Mucosa of rectum (tissue), 2 donors: ENCODE data around the gene DAB2IP.

ENCODE experiments used
- H3K27ac ChIP-seq, 2 donors: one replicate each; pipeline ENCODE4 v1.7.0; 2013; ENCODE audit warnings: inconsistent platforms in 2 of 2, low read depth in 2 of 2, low read length in 2 of 2
- H3K27me3 ChIP-seq, 2 donors: one replicate each; pipeline ENCODE4 v1.7.0; 2013; ENCODE audit warnings: low read length in 2 of 2; ENCODE audit not compliant: control insufficient read depth in 2 of 2, insufficient read depth in 2 of 2
- H3K36me3 ChIP-seq, 2 donors: one replicate each; pipeline ENCODE4 v1.7.0; 2013; ENCODE audit warnings: low read length in 2 of 2; ENCODE audit not compliant: control insufficient read depth in 2 of 2, insufficient read depth in 2 of 2
- H3K4me1 ChIP-seq, 2 donors: one replicate each; pipeline ENCODE4 v1.7.0; 2013; ENCODE audit warnings: low read length in 2 of 2, mild to moderate bottlenecking in 1 of 2; ENCODE audit not compliant: control insufficient read depth in 2 of 2, insufficient read depth in 2 of 2
- H3K4me3 ChIP-seq, 2 donors: one replicate each; pipeline ENCODE4 v1.7.0; 2013; ENCODE audit warnings: low read length in 2 of 2
- H3K9ac ChIP-seq, 2 donors: one replicate each; pipeline ENCODE4 v1.7.0; 2013; ENCODE audit warnings: low read length in 2 of 2, low read depth in 1 of 2, mild to moderate bottlenecking in 1 of 2
- H3K9me3 ChIP-seq, 2 donors: one replicate each; pipeline ENCODE4 v1.7.0; 2013; ENCODE audit warnings: low read length in 2 of 2; ENCODE audit not compliant: control insufficient read depth in 2 of 2
- donor health status: healthy.
- donor health status: Normal muscosa, but diverticular disease.

Gene DAB2IP

DNA sequence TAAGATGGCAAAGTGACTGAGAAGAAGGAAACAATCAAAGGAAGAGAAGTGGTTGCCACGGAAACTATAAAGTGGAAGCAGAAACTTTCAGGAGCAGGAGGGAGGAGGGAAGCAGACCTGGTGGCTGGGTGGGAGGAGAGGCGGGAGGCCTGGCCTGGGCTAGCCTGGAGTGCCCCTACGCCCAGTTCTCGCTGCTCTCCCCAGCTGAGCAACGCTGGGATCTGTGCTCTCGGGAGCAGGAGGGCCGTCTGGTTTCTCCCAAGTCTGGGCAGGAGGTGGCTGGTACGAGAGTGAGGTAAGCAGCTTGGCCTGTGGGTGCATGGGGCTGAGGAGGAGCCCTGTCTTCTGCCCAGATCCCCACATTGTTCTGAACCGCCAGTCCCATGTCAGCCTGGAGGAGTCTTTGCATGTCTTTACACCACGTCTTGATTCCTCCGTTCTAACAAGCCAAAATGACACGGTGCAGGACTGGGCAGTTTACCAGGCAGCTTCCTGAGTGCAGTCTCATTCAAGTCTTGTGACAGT, 15.0 kb upstream of the DAB2IP start:
- Histone ChIP-seq H3K27ac (no peak overlapping the region), H3K4me3 (no peak overlapping the region), H3K36me3 (no peaks in the 10 kb centered on the region), H3K9me3 (no peaks in the 10 kb centered on the region), H3K27me3 (no peaks in the 10 kb centered on the region), H3K4me1 (peaks cover 28 to 31% of the 10 kb centered on the region in 2 donors), H3K9ac (no peak overlapping the region)

GRCh38 chr9:121636978-121637712, 14.3 kb upstream of the DAB2IP start:
- H3K4me1 ChIP-seq, result peaks cover 25 to 33% of the 10 kb centered on the region in 2 donors
- no peaks in the 10 kb centered on the region for H3K36me3 ChIP-seq
- no peaks in the 10 kb centered on the region for H3K27me3 ChIP-seq
- H3K27ac ChIP-seq, result no peak overlapping the region
- H3K4me3 ChIP-seq, result no peak overlapping the region
- H3K9ac ChIP-seq, result no peak overlapping the region
- no peaks in the 10 kb centered on the region for H3K9me3 ChIP-seq

DNA sequence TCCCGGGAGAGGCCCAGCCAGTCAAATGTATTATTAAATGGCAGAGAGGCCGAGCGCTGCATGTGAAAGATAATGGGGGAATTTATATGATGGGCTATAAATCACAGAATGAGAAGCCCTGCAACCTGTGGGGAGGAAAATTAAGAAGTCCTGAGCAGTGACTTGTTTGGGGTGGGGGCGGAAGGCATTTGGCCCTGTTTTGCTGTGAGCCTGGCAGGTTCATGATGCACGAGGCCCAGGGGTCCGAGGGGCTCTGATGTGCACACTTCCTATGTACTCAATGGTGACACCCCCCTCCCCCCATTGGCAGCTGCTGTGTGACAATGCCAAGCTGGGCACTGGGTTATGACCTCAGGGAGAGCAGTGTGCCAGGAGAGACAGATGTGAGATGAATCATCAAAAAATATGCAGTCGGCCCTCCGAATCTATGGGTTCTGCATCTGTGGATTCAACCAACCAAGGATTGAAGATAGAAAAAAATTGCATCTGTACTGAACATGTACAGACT, 13.7 kb upstream of the DAB2IP start:
- Histone ChIP-seq H3K9me3 (no peaks in the 10 kb centered on the region), H3K4me1 (peaks cover 24 to 33% of the 10 kb centered on the region in 2 donors), H3K27me3 (no peaks in the 10 kb centered on the region), H3K9ac (no peak overlapping the region), H3K36me3 (no peaks in the 10 kb centered on the region), H3K4me3 (no peak overlapping the region), H3K27ac (no peak overlapping the region)

- Histone ChIP-seq H3K36me3 (no peaks in the 10 kb centered on the region), H3K27ac (no peak overlapping the region), H3K9me3 (no peaks in the 10 kb centered on the region), H3K4me3 (no peak overlapping the region), H3K9ac (no peak overlapping the region), H3K27me3 (no peaks in the 10 kb centered on the region), H3K4me1 (peaks cover 24 to 33% of the 10 kb centered on the region in 2 donors)
These were observed 13.0 kb upstream of the DAB2IP start for GRCh38 chr9:121638399-121638798.

- Histone ChIP-seq H3K9ac (no peak overlapping the region), H3K27ac (no peak overlapping the region), H3K9me3 (no peaks in the 10 kb centered on the region), H3K36me3 (no peaks in the 10 kb centered on the region), H3K4me1 (peaks cover 21 to 29% of the 10 kb centered on the region in 2 donors), H3K4me3 (no peak overlapping the region), H3K27me3 (no peaks in the 10 kb centered on the region)
These were observed 12.4 kb upstream of the DAB2IP start for GRCh38 chr9:121638901-121639592.

GRCh38 chr9:121639619-121640018, 11.8 kb upstream of the DAB2IP start:
- H3K9me3 ChIP-seq, result no peaks in the 10 kb centered on the region
- H3K4me1 ChIP-seq, result peaks cover 15 to 23% of the 10 kb centered on the region in 2 donors
- H3K36me3 ChIP-seq, result no peaks in the 10 kb centered on the region
- H3K9ac ChIP-seq, result no peak overlapping the region
- no peak overlapping the region for H3K4me3 ChIP-seq
- H3K27ac ChIP-seq, result peak overlapping the region in 1 of 2 donors; percentile 76
- no peaks in the 10 kb centered on the region for H3K27me3 ChIP-seq

GRCh38 chr9:121640076-121640475, 11.4 kb upstream of the DAB2IP start:
- no peaks in the 10 kb centered on the region for H3K27me3 ChIP-seq
- H3K4me3 ChIP-seq, result peak overlapping the region in 1 of 2 donors; percentile 20
- H3K36me3 ChIP-seq, result no peaks in the 10 kb centered on the region
- H3K4me1 ChIP-seq, result peaks cover 14 to 19% of the 10 kb centered on the region in 2 donors
- H3K9ac ChIP-seq, result peak overlapping the region in 1 of 2 donors; percentile 64
- H3K27ac ChIP-seq, result peak overlapping the region; percentile 76 to 79
- H3K9me3 ChIP-seq, result no peaks in the 10 kb centered on the region

DNA sequence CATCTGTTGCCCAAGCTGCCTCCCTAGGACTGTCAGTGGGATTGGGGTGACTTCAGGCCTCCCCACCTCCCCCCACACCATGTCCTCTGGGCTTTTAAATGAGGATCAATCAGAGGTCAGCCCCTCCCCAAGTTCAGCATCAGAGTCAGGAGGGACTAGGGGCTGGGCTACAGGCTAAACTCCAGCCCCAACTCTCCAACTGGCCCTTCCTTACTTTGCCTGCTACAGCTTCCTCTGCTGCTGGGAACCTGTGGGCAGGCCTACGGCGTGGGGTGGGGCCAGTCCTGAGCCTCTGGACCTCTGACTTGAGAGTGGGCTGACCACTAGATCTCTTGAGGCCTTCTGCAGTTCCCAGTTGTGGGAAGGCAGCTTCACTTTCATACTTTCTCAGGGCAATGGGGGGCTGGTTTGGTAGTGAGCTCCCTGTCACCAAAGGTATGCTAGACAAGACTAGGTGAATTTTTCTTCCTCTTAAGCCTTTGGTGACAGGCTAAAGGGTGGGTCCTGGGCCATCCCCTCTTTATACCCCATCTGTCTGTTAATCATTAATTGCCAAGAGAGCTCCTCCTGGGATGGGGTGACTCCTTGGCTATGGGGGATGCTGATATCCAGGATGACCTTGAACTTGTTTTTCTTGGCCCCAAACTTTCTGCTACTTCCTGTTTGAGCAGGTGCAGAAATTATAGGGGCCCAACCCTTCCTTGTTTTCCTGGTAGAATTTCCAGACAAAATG, 10.8 kb upstream of the DAB2IP start:
- no peaks in the 10 kb centered on the region for H3K27me3 ChIP-seq
- H3K4me3 ChIP-seq, result peak overlapping the region in 1 of 2 donors; percentile 20
- H3K27ac ChIP-seq, result peak overlapping the region; percentile 76 to 79
- peaks cover 14 to 19% of the 10 kb centered on the region in 2 donors for H3K4me1 ChIP-seq
- H3K36me3 ChIP-seq, result no peaks in the 10 kb centered on the region
- H3K9me3 ChIP-seq, result no peaks in the 10 kb centered on the region
- H3K9ac ChIP-seq, result peak overlapping the region in 1 of 2 donors; percentile 64

DNA sequence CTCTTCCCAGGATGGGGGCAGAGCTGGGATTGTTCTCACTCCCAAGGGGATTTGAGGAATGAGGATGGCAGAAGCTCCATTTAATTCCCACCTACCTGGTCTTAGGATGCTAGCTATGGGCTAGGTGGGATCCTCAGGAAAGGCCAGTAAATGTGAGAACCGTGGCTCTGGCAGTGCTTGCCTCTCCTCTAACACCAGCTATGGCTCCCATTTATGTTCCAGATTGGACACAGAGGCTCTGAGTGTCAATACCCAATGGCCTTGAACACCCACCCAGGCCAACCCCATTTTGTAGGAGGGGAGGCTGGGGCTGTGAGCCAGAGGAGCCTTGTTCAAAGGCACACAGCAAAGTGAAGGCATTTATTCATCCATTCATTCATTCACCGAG, 10.2 kb upstream of the DAB2IP start:
- no peak overlapping the region for H3K4me3 ChIP-seq
- no peaks in the 10 kb centered on the region for H3K36me3 ChIP-seq
- peaks cover 14 to 19% of the 10 kb centered on the region in 2 donors for H3K4me1 ChIP-seq
- H3K27ac ChIP-seq, result peak overlapping the region; percentile 76 to 79
- no peaks in the 10 kb centered on the region for H3K27me3 ChIP-seq
- no peak overlapping the region for H3K9ac ChIP-seq
- no peaks in the 10 kb centered on the region for H3K9me3 ChIP-seq
